Measurements from ENCODE around the gene NCOR2. TPM values are rescaled to one million over a fixed set of nuclear protein-coding genes. Genes with fewer than 3 reads are reported as not detected.

NCOR2 gene
- total RNA-seq, 1 experiment from 2014 or later: 33.3 TPM

GRCh38 chr12:124577374-124577773 is 10.0 kb upstream of the NCOR2 start:
- DNase-seq (ENCODE audit: low spot score): no peak

DNA sequence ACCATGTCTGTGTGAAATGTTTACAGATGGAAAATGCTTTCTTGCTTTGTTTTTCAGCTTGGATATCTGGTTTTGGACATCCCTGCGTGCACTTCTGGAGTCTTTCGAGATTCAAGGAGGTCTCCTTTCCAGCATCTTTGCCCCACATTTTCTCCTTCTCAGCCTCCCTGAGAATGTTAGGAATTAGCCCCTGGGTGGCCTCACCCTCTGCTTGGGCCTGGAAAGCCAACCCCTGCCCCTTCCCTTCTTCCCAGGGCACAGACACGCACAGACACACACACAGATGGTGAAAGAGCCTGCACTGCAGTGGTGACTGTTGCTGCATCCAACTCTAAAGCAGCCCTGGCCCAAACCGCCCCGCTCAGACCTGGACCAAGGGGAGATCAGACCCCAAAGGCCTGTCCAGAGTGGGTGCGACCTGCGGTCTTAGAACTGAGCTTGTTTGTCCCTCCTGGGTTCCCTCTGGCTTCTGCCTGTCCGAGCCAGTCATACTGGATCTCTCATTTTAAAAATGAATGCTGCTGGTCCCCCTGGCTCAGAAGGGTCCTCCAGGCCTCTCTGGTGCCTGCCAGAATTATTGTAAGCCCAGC is 8.7 kb upstream of the NCOR2 start:
- DNase-seq (ENCODE audit: low spot score): no peak

DNA sequence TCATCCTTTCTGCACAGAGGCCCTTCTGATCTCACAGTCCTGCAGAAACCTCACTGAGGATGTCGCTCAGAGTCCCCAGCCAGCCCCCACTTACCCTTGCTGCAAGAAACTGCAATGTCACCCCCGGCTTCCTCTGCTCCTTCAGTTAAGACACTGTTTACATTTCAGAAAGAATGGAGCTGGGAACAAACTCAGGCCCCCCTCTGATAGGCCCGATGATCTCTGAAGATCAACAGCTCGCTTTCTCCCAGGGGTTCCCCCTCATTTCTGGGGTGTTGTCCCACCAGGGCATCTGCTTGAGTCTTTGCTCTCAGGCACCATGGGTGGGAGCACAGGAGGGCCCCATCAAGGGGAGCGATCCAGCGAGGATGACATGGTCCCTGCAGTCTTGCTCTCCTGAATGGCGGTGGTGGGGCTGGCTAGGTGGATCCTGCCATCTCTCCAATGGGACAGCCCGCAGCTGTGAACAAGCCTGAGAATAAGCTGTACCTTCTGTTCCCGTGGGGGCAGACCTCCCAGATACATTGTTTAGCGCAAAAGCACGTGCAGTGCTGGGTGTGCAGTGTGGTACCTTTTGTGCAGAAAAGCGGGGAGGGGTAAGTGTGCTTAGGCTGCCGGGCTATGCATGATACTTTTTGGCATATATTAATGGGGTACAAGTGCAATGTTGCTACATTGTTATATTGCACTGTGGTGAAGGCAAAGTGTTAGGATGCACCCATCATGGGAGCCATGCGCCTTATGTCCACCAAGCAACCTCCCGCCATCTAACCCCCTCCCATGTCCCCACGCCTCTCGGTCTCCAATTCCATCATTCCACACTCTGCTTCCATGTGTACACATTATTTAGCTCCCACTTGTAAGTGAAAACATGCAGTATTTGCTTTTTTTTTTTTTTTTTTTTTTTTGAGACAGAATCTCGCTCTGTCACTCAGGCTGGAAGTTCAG is 6.7 kb upstream of the NCOR2 start:
- DNase-seq (ENCODE audit: low spot score): no peak

GRCh38 chr12:124571556-124571955 is 4.1 kb upstream of the NCOR2 start:
- no peak for DNase-seq (ENCODE audit: low spot score)

DNA sequence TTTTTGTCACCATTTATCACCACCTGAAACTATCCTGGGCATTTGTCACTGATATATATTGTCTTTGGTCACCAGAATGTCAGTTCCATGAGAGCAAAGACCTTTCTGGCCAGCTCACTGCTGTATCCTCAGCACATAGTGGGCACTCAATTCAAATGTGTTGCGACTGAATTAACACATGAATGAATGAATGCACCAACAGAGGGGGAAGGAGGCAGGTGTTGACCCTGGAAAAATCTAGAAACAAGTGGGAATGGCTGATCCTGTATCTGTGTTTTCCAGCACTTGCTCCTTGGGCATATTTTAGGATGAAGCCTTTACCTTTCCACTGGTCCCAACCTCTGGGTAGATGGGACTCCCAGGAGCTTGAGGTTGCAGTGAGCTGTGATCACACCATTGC is 3.4 kb upstream of the NCOR2 start:
- no peak for DNase-seq (ENCODE audit: low spot score)

- no peak for DNase-seq (ENCODE audit: low spot score)
Observed at GRCh38 chr12:124569375-124570148, 2.1 kb upstream of the NCOR2 start.

- DNase-seq (ENCODE audit: low spot score): peak; percentile 74
Observed at GRCh38 chr12:124568431-124569374, 1.3 kb upstream of the NCOR2 start.

DNA sequence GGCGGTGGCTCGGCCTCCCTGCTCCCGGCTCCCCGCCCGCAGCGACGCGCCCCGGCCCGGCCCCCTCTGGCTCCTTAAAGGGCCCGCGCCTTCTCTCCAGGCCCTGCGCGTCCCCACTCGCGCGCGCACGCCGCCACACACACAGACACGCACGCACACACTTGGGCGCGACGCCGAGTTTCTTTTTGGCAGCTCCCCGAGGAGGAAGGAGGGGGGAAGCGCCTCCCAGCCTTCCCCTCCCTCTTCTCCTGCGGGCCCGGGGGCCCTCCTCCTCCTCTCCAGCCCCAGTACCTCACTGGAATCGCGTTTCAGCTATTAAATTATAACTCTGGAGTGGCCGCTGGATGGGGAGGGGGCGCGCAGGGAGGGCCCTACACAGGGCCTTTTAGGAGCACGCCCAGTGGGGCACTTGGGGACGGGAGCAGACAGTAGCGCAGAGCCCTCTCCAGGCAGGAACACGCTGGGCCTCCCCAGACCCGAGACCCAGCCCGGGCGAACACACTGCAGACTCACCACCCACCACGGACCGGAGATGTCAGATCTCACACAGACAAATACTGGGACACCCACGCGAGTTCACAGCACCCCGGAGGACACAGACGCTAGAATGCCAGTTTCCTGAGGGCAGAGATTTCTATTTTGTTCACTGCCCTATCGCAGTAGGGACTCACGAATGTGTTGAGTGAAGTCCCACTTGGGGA is 411 bp upstream of the NCOR2 start:
- DNase-seq (ENCODE audit: low spot score): peak; percentile 58

DNA sequence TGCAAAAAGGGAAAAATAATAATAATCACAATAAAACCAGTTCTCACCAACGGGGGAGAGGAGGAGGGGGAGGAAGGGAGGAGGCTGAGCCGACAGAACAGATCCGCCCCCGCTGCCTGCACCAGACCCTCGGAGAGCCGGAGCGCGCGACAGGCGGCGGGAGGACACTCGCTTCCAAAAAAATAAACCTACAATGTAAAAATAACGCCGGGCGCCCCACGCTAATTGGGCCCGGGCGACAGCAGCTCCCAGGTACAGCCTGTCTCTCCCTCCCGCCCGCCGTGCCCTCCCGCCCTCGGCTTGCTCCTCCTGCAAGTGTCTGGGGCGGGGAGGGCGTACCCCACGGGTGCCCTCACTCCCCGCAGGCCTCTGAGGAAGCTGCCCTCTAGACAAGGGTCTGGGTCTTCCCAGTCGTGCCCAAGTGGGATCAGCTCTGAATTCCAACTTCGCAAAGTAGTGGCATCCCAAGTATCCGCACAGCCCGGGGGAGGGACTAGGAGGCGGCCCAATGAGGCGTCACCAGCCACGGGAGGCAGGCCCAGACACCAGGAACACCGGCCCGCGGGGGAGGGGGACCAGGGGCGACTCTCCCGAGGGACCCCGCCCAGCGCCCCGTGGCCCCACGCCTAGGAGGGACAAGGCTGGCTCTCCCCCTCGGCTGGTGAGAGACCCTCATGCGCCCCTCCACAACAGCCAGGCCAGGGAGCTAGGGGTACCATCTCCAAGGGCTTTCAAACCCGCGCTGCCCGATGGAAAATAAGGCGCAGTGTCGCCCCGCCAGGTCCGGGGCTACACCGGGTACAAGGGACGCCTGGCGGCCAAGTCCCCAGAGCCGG is 1.0 kb downstream of the NCOR2 start:
- peak; percentile 69 for DNase-seq (ENCODE audit: low spot score)

GRCh38 chr12:124565656-124566160 is 1.7 kb downstream of the NCOR2 start:
- DNase-seq (ENCODE audit: low spot score): no peak

- no peak for DNase-seq (ENCODE audit: low spot score)
Observed at GRCh38 chr12:124564971-124565491, 2.4 kb downstream of the NCOR2 start.

- DNase-seq (ENCODE audit: low spot score): no peak
Observed at GRCh38 chr12:124564232-124564958, 3.0 kb downstream of the NCOR2 start.

- no peak for DNase-seq (ENCODE audit: low spot score)
Observed at GRCh38 chr12:124563809-124564208, 3.6 kb downstream of the NCOR2 start.

- DNase-seq (ENCODE audit: low spot score): no peak
Observed at GRCh38 chr12:124563401-124563800, 4.0 kb downstream of the NCOR2 start.

GRCh38 chr12:124562796-124563181 is 4.6 kb downstream of the NCOR2 start:
- DNase-seq (ENCODE audit: low spot score): no peak

- no peak for DNase-seq (ENCODE audit: low spot score)
Observed at GRCh38 chr12:124562018-124562795, 5.2 kb downstream of the NCOR2 start.

GRCh38 chr12:124561231-124561630 is 6.2 kb downstream of the NCOR2 start:
- no peak for DNase-seq (ENCODE audit: low spot score)
